IMR-90 (cell line): ENCODE data around the gene OR10H5. TPM values are rescaled to one million over a fixed set of nuclear protein-coding genes. Genes with fewer than 3 reads are reported as not detected.

Source experiments
- ATAC-seq: fragments of 200-7000 bp; cut with Tn5 transposase; 2 replicates; pipeline ENCODE4 v1.9.1; 2020; ENCODE audit warnings: low read depth, mild to moderate bottlenecking, moderate library complexity
- BruUV-seq: library from RNA; stranded (reverse); fragments of 400-500 nt; replicated peaks from 2 replicates; lab custom pipeline; 2021; lab: Mats Ljungman, UMichigan
- CTCF ChIA-PET: fragments of 300-600 bp; formaldehyde crosslinking; extraction: SDS; loops from one replicate; lab custom pipeline; 2021; ENCODE audit warnings: antibody characterized with exemption; lab: Yijun Ruan, JAX
- POLR2A ChIA-PET: fragments of 300-600 bp; sonication (Branson Sonifier 250); formaldehyde crosslinking; loops from one replicate; lab custom pipeline; 2022; ENCODE audit warnings: antibody characterized with exemption; ENCODE audit not compliant: unreplicated experiment; lab: Charles Lee
- DNase-seq: peaks from one replicate; pipeline ENCODE4 v3.0.0; 2013
- H2AFZ ChIP-seq: replicated peaks from 2 replicates; pipeline ENCODE3; 2013; ENCODE audit warnings: low read length, mild to moderate bottlenecking; ENCODE audit not compliant: poor library complexity
- H2AK5ac ChIP-seq: 2 replicates; pipeline ENCODE4 v1.6.1; 2013; ENCODE audit warnings: low read depth, low read length, inconsistent platforms
- H2AK9ac ChIP-seq: replicated peaks from 2 replicates; pipeline ENCODE3; 2013; ENCODE audit warnings: mild to moderate bottlenecking, low read depth, low read length, moderate library complexity; ENCODE audit not compliant: poor library complexity
- H2BK120ac ChIP-seq: 2 replicates; pipeline ENCODE4 v1.6.1; 2013; ENCODE audit warnings: low read depth, low read length, inconsistent platforms
- H2BK15ac ChIP-seq: 3 replicates; pipeline ENCODE4 v1.6.1; 2013; ENCODE audit warnings: low read depth, low read length, inconsistent platforms
- H2BK20ac ChIP-seq: 2 replicates; pipeline ENCODE4 v1.6.1; 2013; ENCODE audit warnings: low read depth, mild to moderate bottlenecking, inconsistent platforms, low read length, moderate library complexity
- H2BK5ac ChIP-seq: 2 replicates; pipeline ENCODE4 v1.6.1; 2013; ENCODE audit warnings: mild to moderate bottlenecking, low read depth, low read length, inconsistent platforms; ENCODE audit not compliant: poor library complexity, severe bottlenecking
- H3K14ac ChIP-seq: replicated peaks from 2 replicates; pipeline ENCODE4 v1.6.1; 2013; ENCODE audit warnings: low read depth, low read length, inconsistent platforms
- H3K18ac ChIP-seq: 2 replicates; pipeline ENCODE4 v1.6.1; 2013; ENCODE audit warnings: low read depth, low read length, control low read depth
- H3K23ac ChIP-seq: 2 replicates; pipeline ENCODE4 v1.6.1; 2013; ENCODE audit warnings: low read depth, low read length, inconsistent platforms
- H3K27ac ChIP-seq: 2 replicates; pipeline ENCODE4 v1.5.1; 2013; ENCODE audit warnings: mild to moderate bottlenecking, control low read depth, low read length; ENCODE audit not compliant: insufficient read depth
- H3K27me3 ChIP-seq: 2 replicates; pipeline ENCODE4 v1.6.1; 2013; ENCODE audit warnings: low read length; ENCODE audit not compliant: control insufficient read depth, insufficient read depth
- H3K36me3 ChIP-seq: 2 replicates; pipeline ENCODE4 v1.6.1; 2013; ENCODE audit warnings: low read length, mixed read lengths; ENCODE audit not compliant: control insufficient read depth, insufficient read depth
- H3K4ac ChIP-seq: 2 replicates; pipeline ENCODE4 v1.6.1; 2013; ENCODE audit warnings: low read depth, low read length, inconsistent platforms
- H3K4me1 ChIP-seq: 2 replicates; pipeline ENCODE4 v1.6.1; 2013; ENCODE audit warnings: low read length, mixed read lengths; ENCODE audit not compliant: control insufficient read depth, insufficient read depth
- H3K4me2 ChIP-seq: 2 replicates; pipeline ENCODE4 v1.6.1; 2013; ENCODE audit warnings: low read depth, mild to moderate bottlenecking, control low read depth, low read length, moderate library complexity
- H3K4me3 ChIP-seq: 2 replicates; pipeline ENCODE4 v1.5.1; 2013; ENCODE audit warnings: low read depth, mild to moderate bottlenecking, control low read depth, low read length, moderate library complexity; ENCODE audit not compliant: insufficient read depth
- H3K56ac ChIP-seq: 2 replicates; pipeline ENCODE4 v1.6.1; 2013; ENCODE audit warnings: low read length, inconsistent platforms; ENCODE audit not compliant: insufficient read depth; ENCODE audit errors: extremely low read depth
- H3K79me1 ChIP-seq, 2 experiments: 2 replicates each; pipeline ENCODE4 v1.6.1; 2013; ENCODE audit warnings: low read length in 2 of 2, inconsistent platforms in 1 of 2, low read depth in 1 of 2
- H3K9ac ChIP-seq: 2 replicates; pipeline ENCODE4 v1.6.1; 2013; ENCODE audit warnings: low read depth, low read length, control low read depth
- H3K9me1 ChIP-seq: 2 replicates; pipeline ENCODE4 v1.6.1; 2013; ENCODE audit warnings: low read length, inconsistent platforms; ENCODE audit not compliant: insufficient read depth
- H3K9me3 ChIP-seq: 2 replicates; pipeline ENCODE4 v1.6.1; 2013; ENCODE audit warnings: low read length; ENCODE audit not compliant: control insufficient read depth, insufficient read depth
- H4K20me1 ChIP-seq: 2 replicates; pipeline ENCODE4 v1.6.1; 2013; ENCODE audit warnings: low read length, inconsistent platforms; ENCODE audit not compliant: insufficient read depth
- H4K5ac ChIP-seq: 2 replicates; pipeline ENCODE4 v1.6.1; 2013; ENCODE audit warnings: mild to moderate bottlenecking, low read depth, low read length, control low read depth
- H4K8ac ChIP-seq, 2 experiments: 2 replicates each; pipeline ENCODE4 v1.6.1; 2013; ENCODE audit warnings: low read depth in 2 of 2, low read length in 2 of 2, control low read depth in 1 of 2, inconsistent platforms in 1 of 2
- H4K91ac ChIP-seq: 2 replicates; pipeline ENCODE4 v1.6.1; 2013; ENCODE audit warnings: low read depth, low read length, inconsistent platforms; ENCODE audit not compliant: insufficient read depth
- BHLHE40 ChIP-seq: fragments of 150-350 bp; IDR thresholded peaks from 2 replicates; pipeline ENCODE4 v1.6.1; 2016; ENCODE audit warnings: mild to moderate bottlenecking, low read depth, low read length
- CEBPB ChIP-seq: IDR thresholded peaks from 2 replicates; pipeline ENCODE4 v1.6.1; 2012; ENCODE audit warnings: low read depth, low read length, improper control_type of control experiment
- CHD1 ChIP-seq: IDR thresholded peaks from 2 replicates; pipeline ENCODE4 v1.6.1; 2012; ENCODE audit warnings: low read depth, low read length, improper control_type of control experiment
- ELK1 ChIP-seq: fragments of 150-350 bp; IDR thresholded peaks from 2 replicates; pipeline ENCODE4 v1.6.1; 2016; ENCODE audit warnings: low read depth, mild to moderate bottlenecking, low read length, moderate library complexity, borderline replicate concordance
- FOS ChIP-seq: fragments of 150-350 bp; IDR thresholded peaks from 2 replicates; pipeline ENCODE4 v1.6.1; 2016; ENCODE audit warnings: low read depth, low read length
- MAFK ChIP-seq: IDR thresholded peaks from 2 replicates; pipeline ENCODE4 v1.6.1; 2012; ENCODE audit warnings: low read depth, low read length, improper control_type of control experiment
- MXI1 ChIP-seq: IDR thresholded peaks from 2 replicates; pipeline ENCODE4 v1.6.1; 2012; ENCODE audit warnings: low read depth, mild to moderate bottlenecking, low read length, moderate library complexity, borderline replicate concordance
- NFE2L2 ChIP-seq: fragments of 150-350 bp; IDR thresholded peaks from 2 replicates; pipeline ENCODE4 v1.6.1; 2016; ENCODE audit warnings: low read depth, mild to moderate bottlenecking, low read length
- POLR2A ChIP-seq: IDR thresholded peaks from 2 replicates; pipeline ENCODE4 v1.6.1; 2012; ENCODE audit warnings: mild to moderate bottlenecking, low read depth, low read length
- RCOR1 ChIP-seq: IDR thresholded peaks from 2 replicates; pipeline ENCODE4 v1.6.1; 2012; ENCODE audit warnings: mild to moderate bottlenecking, low read length, improper control_type of control experiment; ENCODE audit not compliant: insufficient replicate concordance
- RFX5 ChIP-seq: IDR thresholded peaks from 2 replicates; pipeline ENCODE4 v1.8.0; 2012; ENCODE audit warnings: low read depth, mild to moderate bottlenecking, low read length, moderate library complexity
- SMC3 ChIP-seq: fragments of 150-350 bp; IDR thresholded peaks from 2 replicates; pipeline ENCODE4 v1.6.1; 2016; ENCODE audit warnings: low read depth, mild to moderate bottlenecking, antibody characterized with exemption, low read length, moderate library complexity
- USF2 ChIP-seq: fragments of 150-350 bp; IDR thresholded peaks from 2 replicates; pipeline ENCODE4 v1.6.1; 2017; ENCODE audit warnings: mild to moderate bottlenecking, antibody characterized with exemption, low read length, low read depth
- WGBS, 2 experiments: methylation state at CpG; one replicate each; pipeline versions ENCODE4 v1.1.5 to v1.1.7; 2013; ENCODE audit warnings: missing lambda C conversion rate in 2 of 2; ENCODE audit not compliant: insufficient read length in 1 of 2; ENCODE audit errors: extremely low coverage in 2 of 2; 5-methylcytosine and 5-hydroxymethylcytosine counted together
- dilution Hi-C: fragments of 300-500 bp; cut with HindIII; formaldehyde crosslinking; loops from one replicate; pipeline ENCODE4 v1.14.3; 2018; ENCODE audit warnings: low sequenced_read_pairs; ENCODE audit not compliant: unreplicated experiment
- in situ Hi-C: fragments of 300-500 bp; cut with MboI; formaldehyde crosslinking; loops from 3 replicates; pipeline ENCODE4 v1.14.3; 2019; ENCODE audit warnings: low sequenced_read_pairs, inconsistent platforms, mixed read lengths
- intact Hi-C: fragments of 100-400 bp; cut with micrococcal nuclease; formaldehyde crosslinking; loops from 2 replicates; pipeline ENCODE4 v1.10.0; 2022
- polyA plus RNA-seq, 3 experiments: library from polyadenylated mRNA; depleted of rRNA; stranded (reverse); fragments of >200 nt; gene quantifications; 2 replicates each; pipeline ENCODE4 v1.2.3, GENCODE V29; 2012; ENCODE audit warnings: low replicate concordance in 1 of 3
- total RNA-seq: library from RNA; depleted of rRNA; stranded (reverse); fragments of >200 nt; gene quantifications from 2 replicates; pipeline ENCODE4 v1.2.3, GENCODE V29; 2012

Gene OR10H5
- total and polyA plus RNA-seq, 2 of the 4 experiments (the other 2 are of a cell fraction) = not detected

GRCh38 chr19:15829306-15829698 lies 41.8 kb downstream of the OR10H5 start:
- WGBS, 2 experiments = 50% methylated on average over 6 of the region's 10 CpGs; no CpG with 5 or more reads in 1 of the 2 experiments
- intact Hi-C loops (no loop called here), dilution Hi-C loops (no loop called here), in situ Hi-C loops (loop anchor here (25.0 kb wide), 1 partner anchor 358 kb away; the partner anchor contains the start of genes AP1M1 and FAM32A)
- Histone ChIP-seq H4K20me1 (no peaks in the 10 kb centered on the region), H3K4ac (no peak overlapping the region), H3K79me1 (no peaks in the 10 kb centered on the region), H2AFZ (no peak overlapping the region), H2AK5ac (no peak overlapping the region), H3K56ac (no peak overlapping the region), H2AK9ac (no peak overlapping the region), H3K4me1 (no peaks in the 10 kb centered on the region), H4K8ac (no peak overlapping the region), H3K4me2 (no peak overlapping the region), H3K9me1 (no peaks in the 10 kb centered on the region), H3K27me3 (no peaks in the 10 kb centered on the region), H3K9ac (no peak overlapping the region), H3K36me3 (no peaks in the 10 kb centered on the region), H3K14ac (no peak overlapping the region), H3K18ac (no peak overlapping the region), H2BK20ac (no peak overlapping the region), H2BK15ac (no peak overlapping the region), H3K23ac (no peak overlapping the region), H3K9me3 (no peaks in the 10 kb centered on the region), H4K5ac (no peak overlapping the region), H2BK120ac (no peak overlapping the region), H4K91ac (no peak overlapping the region), H3K4me3 (no peak overlapping the region), H2BK5ac (no peak overlapping the region), H3K27ac (no peak overlapping the region)
- CTCF ChIA-PET = no interaction called here
- TF ChIP-seq CEBPB (no peak), NFE2L2 (no peak), RCOR1 (no peak), RFX5 (no peak), FOS (no peak), BHLHE40 (no peak), SMC3 (no peak), MAFK (no peak), CHD1 (no peak), USF2 (no peak), MXI1 (no peak), ELK1 (no peak), POLR2A (no peak)
- POLR2A ChIA-PET = no interaction called here
- no peak for DNase-seq
- BruUV-seq = no TSS peak
- no peak for ATAC-seq
